Caki2 (cell line): ENCODE data around the gene PLXNA2. TPM values are rescaled to one million over a fixed set of nuclear protein-coding genes. Genes with fewer than 3 reads are reported as not detected.

Experiments used
- DNase-seq: peaks from one replicate; pipeline ENCODE4 v3.0.0-alpha.2; 2015; ENCODE audit warnings: low read depth
- in situ Hi-C: cut with HindIII; loops from 2 replicates; pipeline ENCODE4 v1.10.0; 2016; ENCODE audit warnings: low sequenced_read_pairs, low pct_unique_long_range_greater_than_20kb, mixed read lengths
- total RNA-seq: library from RNA; depleted of rRNA; stranded (reverse); fragments of >200 nt; shearing (Covaris generic); gene quantifications from 2 replicates; pipeline ENCODE4 v1.2.3, GENCODE V29; 2014; ENCODE audit warnings: low replicate concordance

PLXNA2 gene
- total RNA-seq, 1 experiment from 2014 or later, result 1.6 TPM

DNA sequence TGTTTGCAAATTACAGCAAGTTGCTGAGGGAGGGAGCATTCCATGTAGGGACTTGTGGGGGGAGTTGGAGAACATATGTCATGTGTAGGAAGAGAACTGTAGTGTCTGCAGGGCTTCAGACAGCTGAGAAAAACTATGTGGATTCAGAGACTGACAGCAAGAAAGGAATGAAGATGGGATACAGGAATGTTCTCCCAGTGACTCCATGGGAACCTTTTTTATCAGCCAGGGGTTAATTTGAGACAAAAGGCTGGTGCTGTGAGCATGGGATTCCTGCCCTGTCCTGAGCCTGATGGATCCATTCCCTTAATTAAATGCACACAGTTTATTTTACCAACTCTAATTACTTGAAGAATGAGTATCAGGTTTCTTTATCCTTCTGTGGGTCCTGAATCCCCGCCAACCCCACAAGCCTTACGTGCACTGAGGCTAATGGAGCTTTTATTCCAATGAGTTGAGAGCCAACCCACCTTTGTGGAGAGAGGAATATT lies 26.5 kb upstream of the PLXNA2 start:
- in situ Hi-C loops, result no loop called here
- no peak for DNase-seq

DNA sequence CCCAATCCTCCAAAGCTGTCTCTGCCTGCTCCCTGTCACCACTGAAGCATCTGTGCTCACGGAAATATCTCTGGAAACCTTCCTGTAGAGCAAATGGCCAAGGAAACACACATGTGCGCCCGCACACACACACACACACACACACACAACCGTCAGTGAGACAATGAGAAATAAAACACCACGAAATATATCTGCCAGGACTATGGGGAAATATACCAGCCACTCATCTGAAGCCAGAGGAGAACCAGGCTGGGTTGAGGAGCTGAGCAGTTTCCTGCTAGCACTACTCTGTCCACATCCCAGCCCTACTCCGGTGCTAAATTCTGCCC lies 25.1 kb upstream of the PLXNA2 start:
- in situ Hi-C loops, result no loop called here
- DNase-seq, result no peak

GRCh38 chr1:208268541-208269337 lies 24.6 kb upstream of the PLXNA2 start:
- DNase-seq, result no peak
- in situ Hi-C loops, result no loop called here

DNA sequence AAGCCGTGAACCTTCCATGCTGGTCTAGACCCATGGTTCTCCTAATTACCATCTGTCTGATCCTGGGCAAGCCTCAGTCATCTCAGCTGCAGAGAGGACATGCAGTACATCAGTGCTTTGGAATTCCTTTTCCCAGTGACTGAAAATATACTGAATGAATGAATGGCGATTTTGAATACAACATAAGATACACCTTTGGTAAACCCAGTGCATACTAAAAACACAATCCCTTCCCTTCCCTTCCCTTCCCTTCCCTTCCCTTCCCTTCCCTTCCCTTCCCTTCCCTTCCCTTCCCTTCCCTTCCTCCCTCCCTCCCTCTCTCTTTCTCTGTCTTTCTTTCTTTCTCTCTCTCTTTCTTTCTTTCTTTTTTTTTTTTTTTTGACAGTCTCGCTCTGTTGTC lies 21.3 kb upstream of the PLXNA2 start:
- no peak for DNase-seq
- in situ Hi-C loops, result no loop called here

DNA sequence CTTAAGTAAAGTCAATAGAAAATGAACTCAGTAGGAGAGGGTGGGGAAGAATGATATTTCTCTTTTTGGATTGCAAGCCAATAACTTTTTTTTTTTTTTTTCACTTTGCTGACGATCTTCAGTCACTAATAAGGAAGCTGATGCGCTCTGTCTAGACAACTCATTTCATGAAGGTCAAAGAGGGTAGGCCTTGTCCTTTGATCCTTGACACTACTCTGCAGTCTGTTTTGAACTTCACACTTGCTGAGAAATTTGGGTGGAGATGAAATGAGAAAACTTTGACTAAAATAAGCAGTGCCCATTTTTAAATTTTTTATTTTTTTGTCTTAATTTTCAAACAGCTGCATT lies 20.9 kb upstream of the PLXNA2 start:
- DNase-seq, result no peak
- in situ Hi-C loops, result no loop called here

DNA sequence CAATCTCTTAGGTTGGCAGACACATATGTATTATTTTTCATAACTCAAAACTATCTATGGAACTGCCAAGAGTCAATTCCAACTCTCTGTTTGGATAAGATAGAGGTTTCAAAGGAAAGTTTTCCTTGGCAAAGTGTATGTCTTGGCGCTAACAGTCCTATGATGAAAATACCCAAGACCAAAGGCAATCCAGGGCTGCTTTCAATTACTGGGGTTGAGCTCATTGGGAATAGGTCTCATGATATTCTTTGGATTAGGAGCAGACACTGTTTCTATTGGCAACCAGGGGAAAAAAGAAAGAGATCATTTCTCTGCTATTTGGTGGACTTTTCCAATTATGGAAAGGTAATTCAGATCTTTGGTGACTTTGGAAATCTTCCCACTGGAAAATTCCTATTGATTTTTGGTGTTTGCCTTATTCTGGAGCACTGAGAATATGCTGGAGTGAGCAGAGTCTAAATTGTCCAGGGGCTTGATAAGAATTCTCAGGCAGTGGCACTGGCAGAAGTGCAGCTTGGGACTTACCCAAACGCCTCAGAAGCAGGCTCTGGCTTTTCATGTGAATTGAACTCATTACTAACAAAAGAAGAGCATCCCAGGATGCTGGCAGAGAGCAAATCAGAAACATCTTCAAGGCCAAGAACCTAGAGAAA lies 20.4 kb upstream of the PLXNA2 start:
- in situ Hi-C loops, result no loop called here
- DNase-seq, result no peak

DNA sequence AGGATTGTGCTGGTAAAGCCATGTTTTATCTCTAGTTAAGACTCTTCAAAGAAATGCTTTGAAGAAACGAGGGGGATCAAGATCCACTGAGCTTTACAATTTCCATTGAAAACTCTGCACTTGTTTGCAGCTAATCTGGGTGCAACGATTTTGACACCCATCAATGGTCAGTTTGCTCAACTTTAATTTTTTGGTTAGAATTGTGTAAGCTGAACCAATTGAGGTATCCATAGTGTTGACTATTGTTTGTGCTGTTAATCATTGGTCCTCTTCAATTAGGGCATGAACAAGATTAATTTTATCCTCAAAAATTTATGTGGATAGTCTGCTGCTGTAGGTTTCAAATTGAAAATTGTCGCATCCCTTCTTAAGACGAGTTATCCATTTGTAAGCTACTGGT lies 17.7 kb upstream of the PLXNA2 start:
- DNase-seq, result no peak
- in situ Hi-C loops, result no loop called here

GRCh38 chr1:208258277-208258676 lies 14.1 kb upstream of the PLXNA2 start:
- in situ Hi-C loops, result no loop called here
- DNase-seq, result no peak

GRCh38 chr1:208257351-208257750 lies 13.2 kb upstream of the PLXNA2 start:
- in situ Hi-C loops, result no loop called here
- no peak for DNase-seq

DNA sequence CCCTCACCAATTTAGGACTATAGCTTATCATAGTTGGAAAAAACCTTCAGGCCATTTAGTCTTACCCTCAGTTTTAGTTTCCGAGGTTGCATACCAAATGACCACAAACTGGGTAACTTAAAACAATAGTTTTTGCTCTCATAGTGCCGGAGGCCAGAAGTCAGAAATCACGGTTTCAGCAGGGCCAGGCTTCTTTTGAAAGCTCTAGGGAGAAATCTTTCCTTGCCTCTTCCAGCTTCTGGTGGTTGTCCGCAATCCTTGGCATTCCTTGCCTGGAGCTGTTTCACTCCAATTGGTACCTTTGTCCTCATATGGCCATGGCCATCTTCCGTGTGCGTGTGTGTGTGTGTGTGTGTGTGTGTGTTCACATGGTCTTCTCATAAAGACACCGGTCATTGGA lies 12.4 kb upstream of the PLXNA2 start:
- in situ Hi-C loops, result no loop called here
- no peak for DNase-seq

DNA sequence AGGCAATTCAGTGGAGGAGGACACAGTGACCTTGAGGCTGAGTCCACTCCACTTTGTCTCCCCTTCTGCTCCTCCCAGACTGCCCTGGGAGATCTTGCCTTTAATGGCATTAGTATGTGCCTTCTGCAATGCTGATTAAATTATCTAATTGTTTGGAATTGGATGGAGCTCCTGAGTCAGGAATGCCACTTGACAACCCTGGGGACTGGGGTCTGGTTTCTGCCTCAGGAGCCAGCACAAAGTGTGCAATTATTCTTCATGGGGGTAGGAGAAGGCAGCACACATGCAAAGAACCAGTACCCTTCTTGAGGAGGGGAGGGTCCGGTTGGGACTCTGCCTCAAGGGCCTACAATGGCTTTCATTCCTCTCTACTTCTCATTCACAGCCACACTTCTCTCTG lies 11.9 kb upstream of the PLXNA2 start:
- in situ Hi-C loops, result no loop called here
- no peak for DNase-seq

GRCh38 chr1:208254862-208255261 lies 10.7 kb upstream of the PLXNA2 start:
- no peak for DNase-seq
- in situ Hi-C loops, result no loop called here

GRCh38 chr1:208254376-208254775 lies 10.2 kb upstream of the PLXNA2 start:
- no peak for DNase-seq

DNA sequence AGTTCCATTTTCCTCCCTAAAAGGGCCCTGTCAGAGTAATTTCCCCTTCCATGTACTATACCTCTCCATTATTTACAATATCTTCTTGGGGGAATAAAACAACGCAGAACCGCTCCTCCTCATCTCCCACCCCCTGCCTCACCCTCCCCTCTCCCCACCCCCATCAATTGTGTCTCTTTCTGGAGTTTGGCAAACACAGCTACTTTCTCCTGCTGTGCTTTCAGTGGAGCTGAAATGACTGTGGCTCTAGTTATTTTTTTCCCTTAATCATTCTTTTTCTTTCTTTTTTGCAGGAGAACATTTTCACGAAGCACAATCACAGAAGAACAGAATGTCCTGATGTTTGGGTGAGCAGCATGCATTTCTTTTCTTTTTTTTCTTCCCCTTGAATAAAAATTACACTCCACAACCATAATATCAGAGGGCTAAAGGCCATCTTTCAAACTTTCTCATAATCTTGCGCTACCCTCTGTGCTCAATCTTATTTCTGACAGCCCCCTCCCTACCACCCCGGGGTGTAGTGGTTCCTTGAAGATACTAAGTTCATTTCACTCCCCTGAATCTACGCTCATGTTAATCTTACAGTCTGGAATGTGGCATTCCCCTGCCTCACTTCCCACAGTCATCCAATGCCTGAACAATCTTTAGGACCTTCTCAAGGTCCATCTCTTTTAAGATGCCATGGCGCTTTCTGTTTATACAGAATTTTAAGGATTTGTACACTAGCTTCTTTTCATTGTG lies 8.8 kb upstream of the PLXNA2 start:
- in situ Hi-C loops, result no loop called here
- DNase-seq, result no peak

More at GRCh38 chr1:208254376-208254775, 10.2 kb upstream of the PLXNA2 start:
- in situ Hi-C loops, result no loop called here

DNA sequence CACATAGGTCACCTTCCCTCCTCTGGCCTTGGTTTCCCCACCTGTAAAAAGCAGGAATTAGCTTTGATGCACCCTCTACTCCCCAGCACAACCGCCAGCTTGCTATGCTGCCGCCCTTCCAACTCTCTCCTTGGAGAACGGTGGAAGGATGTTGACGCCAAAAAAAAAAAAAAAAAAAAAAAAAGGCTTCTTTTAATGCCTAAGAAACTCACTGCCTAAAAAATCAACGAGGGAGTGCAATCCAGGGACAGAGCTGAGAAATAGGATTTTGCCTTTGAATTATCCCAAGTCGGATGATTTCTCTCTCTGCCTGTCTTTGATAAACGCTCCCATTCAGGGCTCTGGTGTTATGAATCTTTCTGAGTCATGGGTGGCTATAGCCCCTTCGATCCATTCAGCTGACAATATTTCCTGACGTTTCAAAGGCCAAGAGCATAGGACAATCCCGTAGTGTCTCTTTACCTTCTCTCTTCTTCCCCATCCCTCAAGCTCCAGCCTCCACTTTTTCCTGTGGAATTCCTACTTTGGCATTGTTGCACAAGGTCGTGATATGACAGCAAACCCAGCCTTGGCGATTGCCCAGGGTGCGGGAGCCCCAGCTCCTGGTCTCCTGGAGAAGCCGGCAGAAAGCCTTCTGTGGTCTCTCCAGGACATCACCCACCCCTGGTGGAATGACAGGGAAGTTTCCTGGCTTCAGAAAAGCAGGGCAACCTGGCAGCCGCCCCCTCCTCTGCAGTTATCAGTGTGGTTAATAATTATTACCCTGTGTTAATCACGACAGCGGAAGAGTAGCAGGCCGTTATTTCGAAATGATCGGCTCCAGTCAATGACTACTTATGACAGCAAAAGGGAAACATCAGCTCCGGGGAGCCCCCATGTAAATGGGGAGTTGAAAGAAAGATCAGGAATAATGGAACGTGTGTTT lies 8.0 kb upstream of the PLXNA2 start:
- in situ Hi-C loops, result no loop called here
- DNase-seq, result peak; percentile 27

DNA sequence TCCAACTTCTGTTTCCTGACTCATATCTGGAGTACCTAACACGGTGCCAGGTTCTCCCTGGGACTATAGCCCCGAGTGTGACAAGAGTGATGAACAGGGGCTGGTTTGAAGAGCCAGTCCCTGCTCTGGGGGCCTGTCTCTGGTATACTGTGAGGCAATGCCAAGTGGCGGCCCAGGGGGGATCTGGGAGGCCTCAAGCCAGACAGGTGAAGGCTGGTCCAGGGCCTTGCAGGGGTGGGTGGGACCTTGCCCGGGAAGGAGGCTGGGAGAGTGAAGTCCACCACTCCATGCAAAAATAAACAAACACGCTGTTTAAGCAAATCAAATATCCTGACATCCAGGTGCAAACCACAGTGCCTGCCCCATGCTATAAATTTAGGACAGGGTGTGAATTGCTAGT lies 6.8 kb upstream of the PLXNA2 start:
- no peak for DNase-seq
- in situ Hi-C loops, result no loop called here

GRCh38 chr1:208250613-208251012 lies 6.4 kb upstream of the PLXNA2 start:
- no peak for DNase-seq
- in situ Hi-C loops, result no loop called here

GRCh38 chr1:208248991-208249696 lies 5.0 kb upstream of the PLXNA2 start:
- in situ Hi-C loops, result no loop called here
- DNase-seq, result no peak
